ENCODE results near the gene TXNRD1.

DNA sequence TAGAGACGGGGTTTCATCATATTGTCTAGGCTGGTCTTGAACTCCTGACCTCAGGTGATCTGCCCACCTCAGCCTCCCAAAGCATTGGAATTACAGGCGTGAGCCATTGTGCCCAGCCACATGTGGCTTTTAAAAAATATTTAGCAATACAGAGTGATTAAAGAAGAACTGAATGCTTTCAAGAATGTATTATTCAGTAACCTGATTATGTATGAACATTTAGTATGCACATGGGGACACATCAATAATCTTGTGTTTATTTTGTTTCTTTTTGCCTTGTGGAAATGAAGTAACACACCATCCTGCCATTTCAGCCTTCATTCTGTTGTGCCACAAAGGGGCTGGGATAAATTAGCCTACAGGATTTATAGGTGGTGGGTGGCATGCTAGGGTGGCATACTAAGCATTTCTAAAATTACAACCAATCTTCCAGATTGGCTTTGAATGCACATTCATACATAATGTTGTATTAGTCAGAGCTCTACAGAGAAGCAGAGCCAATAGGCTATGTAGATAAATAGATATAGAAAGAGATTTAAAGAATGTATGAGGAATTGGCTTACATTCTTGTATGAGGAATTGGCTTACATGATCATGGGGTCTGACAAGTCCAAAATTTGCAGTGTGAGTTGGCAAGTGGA, 25.5 kb upstream of the TXNRD1 start:
- TF ChIP-seq POLR2A (IDR thresholded peaks at IDR 0.05) = no peak
- TF ChIP-seq, protein P1, sequence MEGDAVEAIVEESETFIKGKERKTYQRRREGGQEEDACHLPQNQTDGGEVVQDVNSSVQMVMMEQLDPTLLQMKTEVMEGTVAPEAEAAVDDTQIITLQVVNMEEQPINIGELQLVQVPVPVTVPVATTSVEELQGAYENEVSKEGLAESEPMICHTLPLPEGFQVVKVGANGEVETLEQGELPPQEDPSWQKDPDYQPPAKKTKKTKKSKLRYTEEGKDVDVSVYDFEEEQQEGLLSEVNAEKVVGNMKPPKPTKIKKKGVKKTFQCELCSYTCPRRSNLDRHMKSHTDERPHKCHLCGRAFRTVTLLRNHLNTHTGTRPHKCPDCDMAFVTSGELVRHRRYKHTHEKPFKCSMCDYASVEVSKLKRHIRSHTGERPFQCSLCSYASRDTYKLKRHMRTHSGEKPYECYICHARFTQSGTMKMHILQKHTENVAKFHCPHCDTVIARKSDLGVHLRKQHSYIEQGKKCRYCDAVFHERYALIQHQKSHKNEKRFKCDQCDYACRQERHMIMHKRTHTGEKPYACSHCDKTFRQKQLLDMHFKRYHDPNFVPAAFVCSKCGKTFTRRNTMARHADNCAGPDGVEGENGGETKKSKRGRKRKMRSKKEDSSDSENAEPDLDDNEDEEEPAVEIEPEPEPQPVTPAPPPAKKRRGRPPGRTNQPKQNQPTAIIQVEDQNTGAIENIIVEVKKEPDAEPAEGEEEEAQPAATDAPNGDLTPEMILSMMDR (IDR thresholded peaks at IDR 0.05) = no peak

Measured in lower leg skin (tissue), 3 donors.